Measurements from ENCODE around the gene NSUN4.

DNA sequence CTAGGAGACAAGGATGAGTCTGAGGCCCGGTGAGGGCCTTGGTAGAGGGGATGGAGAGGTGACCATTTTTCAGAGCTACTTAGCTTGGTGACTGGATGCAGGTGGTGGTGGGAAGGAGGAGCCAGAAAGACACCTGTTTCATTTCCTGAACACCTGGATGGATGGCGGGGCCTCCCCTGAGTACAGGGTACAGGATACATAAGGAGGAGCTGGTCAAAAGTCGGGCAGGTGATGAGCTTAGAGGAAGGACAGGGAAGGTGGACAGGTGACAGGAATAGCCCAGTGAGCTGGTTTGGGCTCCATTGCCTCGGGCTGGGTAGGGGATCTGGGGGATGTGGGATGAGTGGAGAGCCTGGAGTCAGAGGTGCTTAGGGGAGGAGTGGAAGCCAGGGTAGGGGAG lies 59.8 kb downstream of the NSUN4 start:
- TF ChIP-seq, protein P1, sequence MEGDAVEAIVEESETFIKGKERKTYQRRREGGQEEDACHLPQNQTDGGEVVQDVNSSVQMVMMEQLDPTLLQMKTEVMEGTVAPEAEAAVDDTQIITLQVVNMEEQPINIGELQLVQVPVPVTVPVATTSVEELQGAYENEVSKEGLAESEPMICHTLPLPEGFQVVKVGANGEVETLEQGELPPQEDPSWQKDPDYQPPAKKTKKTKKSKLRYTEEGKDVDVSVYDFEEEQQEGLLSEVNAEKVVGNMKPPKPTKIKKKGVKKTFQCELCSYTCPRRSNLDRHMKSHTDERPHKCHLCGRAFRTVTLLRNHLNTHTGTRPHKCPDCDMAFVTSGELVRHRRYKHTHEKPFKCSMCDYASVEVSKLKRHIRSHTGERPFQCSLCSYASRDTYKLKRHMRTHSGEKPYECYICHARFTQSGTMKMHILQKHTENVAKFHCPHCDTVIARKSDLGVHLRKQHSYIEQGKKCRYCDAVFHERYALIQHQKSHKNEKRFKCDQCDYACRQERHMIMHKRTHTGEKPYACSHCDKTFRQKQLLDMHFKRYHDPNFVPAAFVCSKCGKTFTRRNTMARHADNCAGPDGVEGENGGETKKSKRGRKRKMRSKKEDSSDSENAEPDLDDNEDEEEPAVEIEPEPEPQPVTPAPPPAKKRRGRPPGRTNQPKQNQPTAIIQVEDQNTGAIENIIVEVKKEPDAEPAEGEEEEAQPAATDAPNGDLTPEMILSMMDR (IDR thresholded peaks at IDR 0.05) = no peak
- TF ChIP-seq POLR2A (IDR thresholded peaks at IDR 0.05) = no peak

Data from Peyer's patch (tissue), 4 donors.